HepG2 (cell line): ENCODE data around the gene ZNF281. TPM values are rescaled to one million over a fixed set of nuclear protein-coding genes. Genes with fewer than 3 reads are reported as not detected.

Experiments
- EED ChIP-seq: sonication (generic); formaldehyde crosslinking; IDR thresholded peaks from 2 replicates; pipeline ENCODE4 v1.5.0; 2020; ENCODE audit warnings: mild to moderate bottlenecking, missing genetic modification reagents
- EP300 ChIP-seq, 3 experiments: sonication (generic) in 1 of 3; formaldehyde crosslinking in 1 of 3; IDR thresholded peaks; 2 replicates each; pipeline versions ENCODE4 v1.5.1 to v1.6.1; 2011 to 2020; ENCODE audit warnings: low read depth in 2 of 3, low read length in 2 of 3, borderline replicate concordance in 1 of 3, improper control_type of control experiment in 1 of 3, mild to moderate bottlenecking in 1 of 3, missing genetic modification reagents in 1 of 3, moderate library complexity in 1 of 3
- ETV5 ChIP-seq: IDR thresholded peaks from 2 replicates; pipeline ENCODE4 v1.6.1; 2018; ENCODE audit warnings: missing biosample characterization, missing genetic modification reagents, inconsistent platforms, borderline replicate concordance
- HHEX ChIP-seq: IDR thresholded peaks from 2 replicates; pipeline ENCODE4 v1.6.1; 2016; ENCODE audit warnings: control low read depth
- HMGA1 ChIP-seq: sonication (generic); formaldehyde crosslinking; conservative IDR thresholded peaks from 2 replicates; pipeline ENCODE4 v1.4.0; 2020; ENCODE audit warnings: missing genetic modification reagents
- HNF1A ChIP-seq, 2 experiments: sonication (generic) in 1 of 2; formaldehyde crosslinking in 1 of 2; IDR thresholded peaks; 2 replicates each; pipeline versions ENCODE4 v1.4.0 to v1.6.1; 2016 to 2020; ENCODE audit warnings: borderline replicate concordance in 1 of 2, low read depth in 1 of 2, mild to moderate bottlenecking in 1 of 2, missing genetic modification reagents in 1 of 2
- KDM5A ChIP-seq: fragments of 200-600 bp; sonication (generic); IDR thresholded peaks from 2 replicates; pipeline ENCODE4 v1.7.0; 2018; ENCODE audit warnings: antibody characterized with exemption, mild to moderate bottlenecking, low read length, borderline replicate concordance
- KDM6A ChIP-seq: IDR thresholded peaks from 2 replicates; pipeline ENCODE4 v1.6.1; 2016; ENCODE audit warnings: low read depth
- MTERF4 ChIP-seq: sonication (generic); formaldehyde crosslinking; IDR thresholded peaks from 2 replicates; pipeline ENCODE4 v1.8.0; 2023; ENCODE audit warnings: mild to moderate bottlenecking, missing genetic modification reagents
- NFKB2 ChIP-seq: sonication (generic); formaldehyde crosslinking; IDR thresholded peaks from 2 replicates; pipeline ENCODE4 v1.4.0; 2020; ENCODE audit warnings: missing genetic modification reagents, borderline replicate concordance
- PTBP1 ChIP-seq: fragments of 200-400 bp; formaldehyde crosslinking; IDR thresholded peaks from 2 replicates; pipeline ENCODE4 v1.6.1; 2018; ENCODE audit warnings: low read length, low read depth; ENCODE audit not compliant: poor library complexity, severe bottlenecking
- RBM39 ChIP-seq: fragments of 200-400 bp; formaldehyde crosslinking; IDR thresholded peaks from one replicate; pipeline ENCODE4 v1.6.1; 2018; ENCODE audit warnings: antibody characterized with exemption, mild to moderate bottlenecking, low read depth, low read length; ENCODE audit not compliant: poor library complexity, severe bottlenecking
- REST ChIP-seq, 2 experiments: IDR thresholded peaks; 2 replicates each; pipeline ENCODE4 v1.6.1; 2011 to 2012; ENCODE audit warnings: low read length in 2 of 2, borderline replicate concordance in 1 of 2, low read depth in 1 of 2, mild to moderate bottlenecking in 1 of 2, moderate library complexity in 1 of 2
- SMC3 ChIP-seq: IDR thresholded peaks from 2 replicates; pipeline ENCODE4 v1.6.1; 2011; ENCODE audit warnings: low read length, improper control_type of control experiment
- YEATS4 ChIP-seq: sonication (generic); formaldehyde crosslinking; IDR thresholded peaks from 2 replicates; pipeline ENCODE4 v1.4.0; 2020; ENCODE audit warnings: missing genetic modification reagents, borderline replicate concordance
- ZNF883 ChIP-seq: sonication (generic); formaldehyde crosslinking; IDR thresholded peaks from 2 replicates; pipeline ENCODE4 v1.5.1; 2020; ENCODE audit warnings: mild to moderate bottlenecking, missing genetic modification reagents; ENCODE audit errors: not compliant biosample characterization
- ZSCAN31 ChIP-seq: sonication (generic); formaldehyde crosslinking; IDR thresholded peaks from 2 replicates; pipeline ENCODE4 v1.5.0; 2020; ENCODE audit warnings: low read depth, mild to moderate bottlenecking, missing genetic modification reagents
- polyA plus RNA-seq, 8 experiments: library from polyadenylated mRNA; depleted of rRNA in 3 of 8; stranded (reverse) in 7 of 8; unstranded in 1 of 8; fragments of >200 nt; fragmentation: Illumina TruSeq in 4 of 8; extraction: Trizol in 4 of 8; gene quantifications; 2 replicates each; pipeline versions ENCODE4 v1.2.1 to v1.2.3, GENCODE V29; 2011 to 2016; ENCODE audit warnings: low read depth in 4 of 8, missing spikeins in 1 of 8, mixed read lengths in 1 of 8; ENCODE audit not compliant: insufficient read depth in 1 of 8
- total RNA-seq, 5 experiments: library from RNA; depleted of rRNA; stranded (reverse); fragments of >200 nt; fragmentation: Illumina TruSeq; extraction: Trizol; gene quantifications; 2 replicates each; pipeline ENCODE4 v1.2.3, GENCODE V29; 2016; ENCODE audit warnings: low read depth in 1 of 5

Gene ZNF281
- total and polyA plus RNA-seq, 2 of the 13 experiments (the other 11 are each of a cell fraction or from before 2014, with no cell fraction given), result 7.7 to 20.6 TPM

GRCh38 chr1:200380589-200381021 is 29.2 kb downstream of the ZNF281 start (continued):
- TF ChIP-seq MTERF4 (CRISPR knock-in tag) (no peak), HMGA1 (CRISPR knock-in tag) (no peak), RBM39 (no peak), ETV5 (CRISPR knock-in tag) (no peak), EP300 (IDR thresholded peaks at IDR 0.05; ENCODE audit: low read depth in 2 of 2, low read length in 2 of 2) (peak in 1 of 2 experiments; percentile 32; a peak in 1 of 4 replicates), EP300 (CRISPR knock-in tag; IDR thresholded peaks at IDR 0.05; ENCODE audit: borderline replicate concordance) (no peak), KDM5A (no peak), REST (IDR thresholded peaks at IDR 0.05; ENCODE audit: borderline replicate concordance in 1 of 2, low read depth in 1 of 2, low read length in 2 of 2) (no peak), NFKB2 (CRISPR knock-in tag) (no peak), ZNF883 (CRISPR knock-in tag) (no peak), HHEX (CRISPR knock-in tag) (no peak), ZSCAN31 (CRISPR knock-in tag) (no peak), HNF1A (IDR thresholded peaks at IDR 0.05; ENCODE audit: low read depth) (no peak), HNF1A (CRISPR knock-in tag; IDR thresholded peaks at IDR 0.05; ENCODE audit: borderline replicate concordance) (no peak), EED (CRISPR knock-in tag) (no peak), KDM6A (CRISPR knock-in tag) (peak; percentile 23; the same call in 1 of the 2 replicates), PTBP1 (no peak), YEATS4 (CRISPR knock-in tag) (no peak), SMC3 (no peak)
